ENCODE measurements around the gene CCDC57.

CCDC57 gene

DNA sequence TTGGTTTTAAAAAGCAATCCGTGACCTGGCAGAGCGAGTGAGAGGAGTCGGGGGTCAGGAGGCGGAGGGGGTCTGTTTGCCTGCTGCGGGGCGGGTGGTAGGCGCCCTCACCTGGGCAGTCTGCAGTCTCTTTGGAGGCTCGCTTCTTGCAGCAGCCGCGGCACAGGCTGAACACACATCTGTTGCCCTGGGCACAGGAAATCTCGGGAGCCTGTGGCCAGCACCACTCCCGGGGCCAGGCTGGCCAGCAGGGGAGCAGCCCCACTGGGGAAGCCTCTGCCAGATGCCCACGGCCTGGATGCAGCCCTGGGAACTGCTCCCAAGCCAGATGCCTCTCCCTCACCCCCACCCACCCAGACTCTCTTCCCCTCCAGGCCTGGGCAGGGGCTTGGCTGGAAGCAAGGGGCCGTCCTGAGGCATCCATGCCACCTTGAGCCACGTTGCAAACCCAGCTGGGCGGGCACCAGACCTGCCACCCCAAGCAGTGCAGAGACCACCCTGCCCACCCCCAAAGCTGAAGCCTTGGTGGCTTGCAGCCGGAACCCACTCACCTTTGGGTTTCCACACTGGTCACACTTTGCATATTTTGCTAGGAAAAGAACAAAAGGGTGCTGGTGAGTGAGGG is 154.3 kb downstream of the CCDC57 start:
- no peak for DNase-seq

GRCh38 chr17:82056729-82057621 is 155.7 kb downstream of the CCDC57 start:
- no peak for DNase-seq

DNA sequence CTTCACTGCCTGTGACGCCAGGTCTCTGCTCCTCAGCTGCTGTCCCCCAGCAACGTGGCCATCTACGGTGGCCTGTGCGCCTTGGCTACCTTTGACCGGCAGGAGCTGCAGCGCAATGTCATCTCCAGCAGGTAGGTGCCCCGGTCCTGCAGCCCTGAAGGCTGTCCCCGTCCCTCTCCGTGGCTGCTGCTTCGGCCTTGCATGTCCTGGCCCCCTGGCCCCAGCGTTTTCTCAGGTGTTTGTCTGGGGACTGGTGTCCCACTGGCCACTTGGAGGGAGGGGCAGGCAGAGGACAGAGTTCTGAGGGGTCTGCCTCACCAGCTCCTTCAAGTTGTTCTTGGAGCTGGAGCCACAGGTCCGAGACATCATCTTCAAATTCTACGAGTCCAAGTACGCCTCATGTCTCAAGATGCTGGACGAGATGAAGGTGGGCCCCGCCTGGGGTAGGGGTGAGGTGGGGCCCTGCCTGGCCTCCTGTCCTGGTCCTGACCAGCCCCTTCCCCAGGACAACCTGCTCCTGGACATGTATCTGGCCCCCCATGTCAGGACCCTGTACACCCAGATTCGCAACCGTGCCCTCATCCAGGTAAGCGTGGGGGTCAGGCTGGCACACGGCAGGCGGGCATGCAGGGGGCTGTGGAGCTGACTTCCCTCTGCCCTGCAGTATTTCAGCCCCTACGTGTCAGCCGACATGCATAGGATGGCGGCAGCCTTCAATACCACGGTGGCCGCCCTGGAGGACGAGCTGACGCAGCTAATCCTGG is 156.5 kb downstream of the CCDC57 start:
- no peak for DNase-seq

- DNase-seq = no peak
Measured at GRCh38 chr17:82055023-82055964, 157.3 kb downstream of the CCDC57 start.

GRCh38 chr17:82054351-82055022 is 158.2 kb downstream of the CCDC57 start:
- DNase-seq = no peak

DNA sequence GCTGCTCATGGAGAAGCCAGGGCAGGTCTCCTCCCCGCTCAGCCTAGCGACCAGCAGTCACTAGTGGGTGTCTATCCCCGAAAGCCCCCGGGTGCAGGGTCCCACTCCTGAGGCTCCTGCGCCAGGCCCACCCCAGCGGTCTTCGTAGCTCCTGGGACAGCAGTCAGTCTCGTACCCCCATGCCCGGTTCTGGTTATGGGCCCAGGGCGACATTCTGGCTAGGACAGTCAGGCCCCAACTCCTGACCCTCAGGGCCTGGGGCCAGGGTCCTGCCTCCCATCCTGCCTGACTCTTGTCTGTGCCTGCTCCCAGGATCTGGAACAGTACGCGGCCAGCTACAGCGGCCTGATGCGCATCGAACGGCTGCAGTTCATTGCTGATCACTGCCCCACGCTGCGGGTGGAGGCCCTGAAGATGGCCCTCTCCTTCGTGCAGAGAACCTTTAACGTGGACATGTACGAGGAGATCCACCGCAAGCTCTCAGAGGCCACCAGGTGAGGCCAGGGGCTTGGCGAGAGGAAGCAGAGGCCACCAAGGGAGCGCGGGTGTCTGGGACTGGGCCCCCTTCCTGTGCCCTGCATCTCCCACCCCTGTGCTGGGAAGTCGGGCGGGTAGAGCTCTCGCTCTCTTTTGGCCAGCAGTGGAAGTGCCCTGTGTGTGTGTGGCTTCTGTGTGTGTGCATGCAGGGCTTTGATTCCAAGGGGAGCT is 158.9 kb downstream of the CCDC57 start:
- DNase-seq = no peak

- no peak for DNase-seq
Measured at GRCh38 chr17:82053130-82053529, 159.5 kb downstream of the CCDC57 start.

DNA sequence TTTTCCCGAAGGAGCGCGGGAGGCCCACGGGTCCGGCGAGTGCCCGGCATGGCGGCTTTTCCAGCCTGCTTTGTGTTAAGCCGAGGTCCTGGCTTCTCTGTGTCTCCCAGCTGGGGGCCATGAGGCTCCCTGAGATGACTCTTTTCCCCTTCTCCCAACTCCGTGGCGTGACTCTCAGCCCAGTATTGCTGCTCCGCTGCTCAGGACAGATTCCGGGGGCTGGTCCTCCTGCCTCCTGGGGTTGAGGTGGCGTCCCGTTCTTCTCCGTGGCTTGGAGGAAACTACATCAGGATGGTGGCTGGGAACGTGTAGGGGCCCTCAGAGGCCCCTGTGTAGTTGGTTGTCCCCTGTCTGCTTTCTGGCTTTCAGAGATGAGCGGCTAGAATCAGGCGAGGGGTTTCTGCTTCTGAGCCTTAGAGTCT is 160.0 kb downstream of the CCDC57 start:
- no peak for DNase-seq

GRCh38 chr17:82051776-82052637 is 160.6 kb downstream of the CCDC57 start, which contains the start of the genes GPS1 and RFNG:
GPS1 (plus strand) TSS chr17:82051898; CDS start chr17:82051932, 34 bp downstream.
RFNG (minus strand) TSS chr17:82051811; CDS start chr17:82051766, 45 bp downstream.
- peak; percentile 82 for DNase-seq

All from NCI-H82 (cell line).